Thymus (tissue), 11 donors: ENCODE measurements around the gene NEURL4. TPM values are rescaled to one million over a fixed set of nuclear protein-coding genes. Genes with fewer than 3 reads are reported as not detected.

Source experiments
- DNase-seq, 9 donors: peaks; one replicate each; pipeline ENCODE4 v3.0.0-alpha.2; 2013; ENCODE audit warnings: low spot score in 9 of 9, low read depth in 6 of 9, missing footprints in 1 of 9
- H3K27ac ChIP-seq, 2 donors: one replicate each; pipeline ENCODE4 v1.5.1; 2013; ENCODE audit warnings: control low read depth in 1 of 2, low read depth in 1 of 2, low read length in 1 of 2, mild to moderate bottlenecking in 1 of 2, moderate library complexity in 1 of 2
- H3K27me3 ChIP-seq, 2 donors: one replicate each; pipeline ENCODE4 v1.5.1; 2013; ENCODE audit warnings: low read length in 1 of 2; ENCODE audit not compliant: control insufficient read depth in 2 of 2, insufficient read depth in 1 of 2
- H3K36me3 ChIP-seq, 2 donors: one replicate each; pipeline ENCODE4 v1.5.1; 2013; ENCODE audit warnings: low read length in 1 of 2, mild to moderate bottlenecking in 1 of 2, moderate library complexity in 1 of 2; ENCODE audit not compliant: control insufficient read depth in 2 of 2, insufficient read depth in 2 of 2
- H3K4me1 ChIP-seq, 2 donors: one replicate each; pipeline ENCODE4 v1.5.1; 2013; ENCODE audit warnings: low read length in 2 of 2; ENCODE audit not compliant: control insufficient read depth in 2 of 2, insufficient read depth in 2 of 2
- H3K4me3 ChIP-seq, 2 donors: one replicate each; pipeline ENCODE4 v1.5.1; 2013; ENCODE audit warnings: low read length in 2 of 2, control low read depth in 1 of 2, mild to moderate bottlenecking in 1 of 2
- H3K9me3 ChIP-seq, 2 donors: one replicate each; pipeline ENCODE4 v1.5.1; 2013; ENCODE audit warnings: low read length in 1 of 2, mild to moderate bottlenecking in 1 of 2; ENCODE audit not compliant: control insufficient read depth in 2 of 2, insufficient read depth in 1 of 2
- WGBS: extraction: QIAGEN DNeasy Blood & Tissue Kit; methylation state at CpG from one replicate; pipeline ENCODE4 v1.1.7; 2013; 5-methylcytosine and 5-hydroxymethylcytosine counted together
- polyA plus RNA-seq: library from polyadenylated mRNA; stranded (reverse); fragments of 200-250 nt; gene quantifications from one replicate; pipeline ENCODE4 v1.2.3, GENCODE V29; 2013
- total RNA-seq: library from RNA; stranded (reverse); fragments of 120-200 nt; gene quantifications from one replicate; pipeline ENCODE4 v1.2.4, GENCODE V29; 2013
- donor health status: healthy.

NEURL4 gene
- total and polyA plus RNA-seq, 2 donors, result 12.3 to 39.6 TPM

DNA sequence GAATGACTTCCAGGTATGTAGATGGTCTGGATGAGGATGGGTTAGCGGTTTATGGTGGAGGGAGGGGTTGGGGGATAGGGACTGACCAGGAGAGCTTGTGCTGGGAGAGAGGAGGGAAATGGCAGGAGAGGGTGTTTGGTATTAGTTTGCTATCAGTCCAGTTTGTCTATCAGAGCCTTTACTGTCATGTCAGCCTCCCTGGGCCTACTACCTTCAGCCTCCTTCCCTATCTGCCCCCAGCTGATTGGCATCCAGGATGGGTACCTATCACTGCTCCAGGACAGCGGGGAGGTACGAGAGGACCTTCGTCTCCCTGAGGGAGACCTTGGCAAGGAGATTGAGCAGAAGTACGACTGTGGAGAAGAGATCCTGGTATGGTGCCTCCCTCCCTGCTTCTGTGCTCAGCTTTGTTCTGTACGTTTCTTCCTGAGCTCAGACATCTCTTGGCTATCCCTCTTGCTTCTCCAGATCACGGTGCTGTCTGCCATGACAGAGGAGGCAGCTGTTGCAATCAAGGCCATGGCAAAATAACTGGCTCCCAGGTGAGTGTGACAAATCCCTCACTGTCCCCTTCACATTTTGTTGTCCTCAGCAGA, 17.9 kb downstream of the NEURL4 start:
- Histone ChIP-seq H3K36me3 (peaks cover 34 to 52% of the 10 kb centered on the region in 2 donors), H3K27ac (no peak overlapping the region), H3K4me3 (no peak overlapping the region), H3K27me3 (no peaks in the 10 kb centered on the region), H3K9me3 (no peaks in the 10 kb centered on the region), H3K4me1 (peaks cover 26 to 43% of the 10 kb centered on the region in 2 donors)
- WGBS, result 98% methylated on average over 7 of the region's 7 CpGs
- no peak for DNase-seq

DNA sequence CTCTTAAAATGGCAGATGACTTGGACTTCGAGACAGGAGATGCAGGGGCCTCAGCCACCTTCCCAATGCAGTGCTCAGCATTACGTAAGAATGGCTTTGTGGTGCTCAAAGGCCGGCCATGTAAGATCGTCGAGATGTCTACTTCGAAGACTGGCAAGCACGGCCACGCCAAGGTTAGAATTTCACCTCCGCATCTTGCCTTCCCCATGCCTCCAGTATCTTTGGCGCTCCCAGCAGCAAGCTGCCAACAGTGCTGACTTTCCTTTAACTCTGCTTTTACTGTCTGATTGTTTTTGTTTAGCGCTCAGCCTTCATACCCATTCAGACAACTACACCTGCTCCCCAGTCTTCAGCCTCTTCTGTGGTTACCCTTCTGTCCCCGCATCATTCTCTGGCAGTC, 19.5 kb downstream of the NEURL4 start:
- peaks cover 22 to 37% of the 10 kb centered on the region in 2 donors for H3K4me1 ChIP-seq
- WGBS, result 93% methylated on average over 12 of the region's 12 CpGs
- H3K4me3 ChIP-seq, result peak overlapping the region in 1 of 2 donors; percentile 98
- H3K27me3 ChIP-seq, result no peaks in the 10 kb centered on the region
- no peak for DNase-seq
- peak overlapping the region; percentile 36 to 96 for H3K27ac ChIP-seq
- peaks cover 34 to 48% of the 10 kb centered on the region in 2 donors for H3K36me3 ChIP-seq
- no peaks in the 10 kb centered on the region for H3K9me3 ChIP-seq

DNA sequence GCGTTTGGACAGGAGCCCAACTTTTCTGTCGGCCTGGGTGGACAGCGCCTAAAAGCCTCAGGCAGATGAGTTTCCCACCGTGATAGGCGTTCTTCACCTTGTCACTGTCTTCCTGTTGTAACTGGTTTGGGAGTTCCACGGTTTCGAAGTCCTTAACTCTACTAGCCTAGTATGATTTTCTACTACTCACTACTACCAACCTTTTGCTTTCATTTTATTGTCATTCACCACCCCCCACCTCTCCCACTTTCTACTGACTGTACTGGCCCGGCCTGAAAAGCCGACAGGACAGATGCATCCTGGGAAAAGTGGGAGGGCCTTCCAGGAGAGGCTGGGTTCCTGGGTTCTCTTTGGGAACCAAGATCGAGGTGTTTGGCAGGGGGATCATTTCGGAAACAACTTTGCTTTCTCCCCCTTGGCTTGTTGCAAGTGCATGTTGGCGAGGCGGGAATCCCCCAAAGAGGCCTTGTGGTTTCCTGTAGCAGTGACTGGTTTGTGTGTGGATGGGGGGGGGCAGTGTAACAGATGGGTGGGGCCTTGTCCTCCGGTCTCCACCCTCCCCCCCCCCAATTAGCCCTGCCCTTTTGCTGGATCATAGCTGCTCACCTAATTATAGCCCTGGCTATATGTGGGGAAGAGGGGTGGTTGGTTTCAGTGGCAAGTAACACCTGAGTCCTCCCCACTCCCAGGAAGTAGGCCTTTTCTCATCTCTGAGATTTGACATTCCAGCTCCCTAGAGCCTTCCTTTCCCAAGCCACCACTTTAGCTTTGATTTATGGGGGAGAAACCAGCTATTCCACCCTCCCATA, 20.3 kb downstream of the NEURL4 start:
- peak overlapping the region; percentile 90 to 98 for H3K4me3 ChIP-seq
- H3K27ac ChIP-seq, result peak overlapping the region; percentile 96 to 99
- H3K4me1 ChIP-seq, result peaks cover 16 to 29% of the 10 kb centered on the region in 2 donors
- H3K27me3 ChIP-seq, result no peaks in the 10 kb centered on the region
- peaks cover 34 to 46% of the 10 kb centered on the region in 2 donors for H3K36me3 ChIP-seq
- H3K9me3 ChIP-seq, result no peaks in the 10 kb centered on the region
- DNase-seq, result peak in 6 of 9 donors; percentile 57 to 91 (median 76)
- WGBS, result under 1% methylated on average over 14 of the region's 14 CpGs

DNA sequence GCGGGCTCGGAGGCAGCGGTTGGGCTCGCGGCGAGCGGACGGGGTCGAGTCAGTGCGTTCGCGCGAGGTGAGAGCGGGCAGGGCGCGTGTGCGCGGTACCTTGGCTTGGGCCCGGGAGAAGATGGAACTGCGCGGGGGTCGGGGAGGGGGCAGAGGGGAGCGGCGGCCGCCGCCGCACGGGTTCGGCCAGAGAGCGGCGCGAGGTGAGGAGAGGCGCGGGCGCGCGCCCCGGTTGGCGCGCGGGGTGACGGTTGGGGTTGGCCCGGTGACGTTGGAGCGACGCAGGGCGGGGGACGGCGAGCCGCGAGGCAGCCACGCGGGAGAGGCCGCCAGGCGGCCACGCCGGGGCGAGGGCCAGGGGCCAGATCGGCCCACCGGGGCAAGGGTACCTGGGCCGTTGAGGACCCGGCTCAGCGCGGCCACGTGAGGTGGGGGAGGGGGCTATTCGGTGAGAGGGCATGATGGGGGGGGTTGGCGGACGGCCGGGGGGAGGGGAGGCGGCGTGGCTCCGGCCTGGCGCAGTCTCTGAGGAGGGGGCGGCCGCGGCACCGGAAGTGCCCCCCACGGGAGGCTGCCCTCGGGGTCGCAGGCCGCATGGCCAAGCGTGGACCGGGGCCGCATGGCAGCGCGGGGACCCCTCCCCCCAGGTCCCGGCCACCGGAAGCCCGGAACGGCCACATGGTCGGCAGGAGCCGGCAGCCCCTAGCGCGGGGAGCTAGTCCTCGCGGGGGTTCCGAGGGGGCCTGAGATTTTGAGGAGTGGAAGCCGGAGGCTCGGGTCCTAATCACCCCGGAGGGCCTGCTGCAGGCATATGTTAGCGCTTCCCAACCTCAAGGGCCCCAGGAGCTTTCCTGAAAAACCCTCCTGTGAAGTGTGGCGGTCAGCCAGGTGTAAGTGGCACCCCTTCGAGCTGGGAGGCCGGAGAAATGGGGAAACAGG, 21.2 kb downstream of the NEURL4 start:
- WGBS, result under 1% methylated on average over 103 of the region's 104 CpGs
- no peaks in the 10 kb centered on the region for H3K27me3 ChIP-seq
- peak overlapping the region; percentile 98 to 99 for H3K27ac ChIP-seq
- peaks cover 16 to 27% of the 10 kb centered on the region in 2 donors for H3K4me1 ChIP-seq
- peak overlapping the region; percentile 90 to 98 for H3K4me3 ChIP-seq
- peak in 1 of 9 donors; percentile 47 for DNase-seq
- H3K9me3 ChIP-seq, result no peaks in the 10 kb centered on the region
- H3K36me3 ChIP-seq, result peaks cover 27 to 37% of the 10 kb centered on the region in 2 donors

DNA sequence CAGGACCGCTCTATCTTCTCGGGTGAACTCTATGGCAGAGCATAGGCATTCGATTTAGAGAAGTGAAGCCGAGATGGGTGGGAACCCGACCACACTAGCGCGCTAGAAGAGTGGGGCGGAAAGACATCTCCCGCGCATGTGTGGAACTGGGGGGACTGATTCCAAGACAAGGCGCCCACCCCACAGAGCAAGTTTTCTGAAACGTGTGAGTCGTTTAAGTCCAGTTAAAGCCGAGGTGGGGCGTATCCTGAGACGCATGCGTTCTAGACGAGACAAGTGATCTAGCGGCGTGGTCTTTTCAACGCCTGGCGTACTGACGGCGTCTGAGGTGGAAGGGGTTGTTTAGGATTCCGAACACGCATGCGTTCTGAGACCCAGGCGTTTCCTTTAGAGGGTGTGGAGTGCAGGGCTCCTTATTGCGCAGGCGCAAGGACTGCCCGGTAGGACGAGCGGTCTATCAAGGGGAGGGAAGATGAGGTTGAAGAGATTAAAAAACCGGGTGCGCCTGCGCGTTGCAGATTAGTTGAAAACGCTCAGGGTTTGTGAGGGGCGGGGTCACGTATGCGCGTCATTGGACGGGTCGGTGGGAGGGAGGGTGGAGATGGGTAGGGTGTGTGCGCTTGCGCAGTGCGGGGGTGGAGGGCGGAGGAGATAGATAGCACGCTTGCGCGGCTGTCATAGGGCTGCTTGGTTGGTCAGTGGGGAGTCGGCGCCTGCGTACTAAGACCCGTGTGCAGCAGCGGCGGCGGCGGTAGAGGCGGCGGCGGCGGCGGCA, 22.0 kb downstream of the NEURL4 start, which contains the start of gene EIF5A:
EIF5A (plus strand) TSS at position 718 of the 775 bp plus-strand sequence. CDS start 2,008 bp downstream, outside the sequence.
- Histone ChIP-seq H3K27me3 (no peaks in the 10 kb centered on the region), H3K9me3 (no peaks in the 10 kb centered on the region), H3K27ac (peak within 1 kb of the TSS; percentile 98 to 99), H3K4me3 (peak within 1 kb of the TSS; percentile 90 to 98), H3K36me3 (peaks cover 20 to 28% of the 10 kb centered on the region in 2 donors), H3K4me1 (peaks cover 17 to 27% of the 10 kb centered on the region in 2 donors)
- peak; percentile 99 to 100 (median 100) for DNase-seq
- under 1% methylated on average over 64 of the region's 64 CpGs for WGBS

GRCh38 chr17:7304179-7304578, 25.0 kb downstream of the NEURL4 start:
- H3K4me3 ChIP-seq, result no peak overlapping the region
- peaks cover 0 to under 1% of the 10 kb centered on the region in 2 donors for H3K36me3 ChIP-seq
- WGBS, result 98% methylated on average over 7 of the region's 7 CpGs
- H3K27ac ChIP-seq, result no peak overlapping the region
- H3K9me3 ChIP-seq, result no peaks in the 10 kb centered on the region
- H3K4me1 ChIP-seq, result peaks cover 11 to 13% of the 10 kb centered on the region in 2 donors
- DNase-seq, result no peak
- no peaks in the 10 kb centered on the region for H3K27me3 ChIP-seq

GRCh38 chr17:7296189-7296861, 32.8 kb downstream of the NEURL4 start:
- 6% methylated on average over 51 of the region's 51 CpGs for WGBS
- peak in 3 of 9 donors; percentile 56 to 71 (median 63) for DNase-seq

More at GRCh38 chr17:7296189-7296861, 32.8 kb downstream of the NEURL4 start:
- H3K9me3 ChIP-seq, result no peaks in the 10 kb centered on the region
- H3K36me3 ChIP-seq, result no peaks in the 10 kb centered on the region
- no peak overlapping the region for H3K27ac ChIP-seq
- H3K4me3 ChIP-seq, result peak overlapping the region in 1 of 2 donors; percentile 5
- H3K4me1 ChIP-seq, result peaks cover 24 to 38% of the 10 kb centered on the region in 2 donors
- peaks cover 26 to 63% of the 10 kb centered on the region in 2 donors for H3K27me3 ChIP-seq
